IPS DF 6.9 (cell line): ENCODE measurements around the gene CDH23.

ENCODE experiments used
- DNase-seq: peaks from one replicate; pipeline ENCODE4 v3.0.0-alpha.2; 2013; ENCODE audit warnings: low read depth, low spot score
- H3K27ac ChIP-seq: one replicate; pipeline ENCODE4 v1.5.1; 2013; ENCODE audit warnings: low read length, control low read depth
- H3K27me3 ChIP-seq: 2 replicates; pipeline ENCODE4 v1.6.1; 2013; ENCODE audit warnings: mild to moderate bottlenecking, low read length; ENCODE audit not compliant: control insufficient read depth, insufficient read depth
- H3K36me3 ChIP-seq: 2 replicates; pipeline ENCODE4 v1.6.1; 2013; ENCODE audit warnings: low read length; ENCODE audit not compliant: control insufficient read depth, insufficient read depth
- H3K4me1 ChIP-seq: 2 replicates; pipeline ENCODE4 v1.6.1; 2013; ENCODE audit warnings: low read length; ENCODE audit not compliant: control insufficient read depth, insufficient read depth
- H3K4me3 ChIP-seq: 2 replicates; pipeline ENCODE4 v1.5.1; 2013; ENCODE audit warnings: mild to moderate bottlenecking, low read length
- H3K9me3 ChIP-seq: 2 replicates; pipeline ENCODE4 v1.6.1; 2013; ENCODE audit warnings: low read length, inconsistent platforms; ENCODE audit not compliant: control insufficient read depth, insufficient read depth
- WGBS: extraction: QIAGEN DNeasy Blood & Tissue Kit; methylation state at CpG from one replicate; pipeline ENCODE4 v1.1.7; 2013; ENCODE audit warnings: mixed read lengths, missing lambda C conversion rate; ENCODE audit not compliant: insufficient read length, insufficient coverage; 5-methylcytosine and 5-hydroxymethylcytosine counted together

CDH23 gene

GRCh38 chr10:71705582-71705981, 308.9 kb downstream of the CDH23 start:
- no peaks in the 10 kb centered on the region for H3K36me3 ChIP-seq
- no peaks in the 10 kb centered on the region for H3K27me3 ChIP-seq
- DNase-seq, result no peak
- no peaks in the 10 kb centered on the region for H3K9me3 ChIP-seq
- WGBS, result no CpG with 5 or more reads among the region's 2 CpGs
- no peak overlapping the region for H3K4me3 ChIP-seq
- no peaks in the 10 kb centered on the region for H3K4me1 ChIP-seq
- H3K27ac ChIP-seq, result no peak overlapping the region

- WGBS, result no CpG with 5 or more reads among the region's 35 CpGs
- H3K36me3 ChIP-seq, result no peaks in the 10 kb centered on the region
- DNase-seq, result no peak
- H3K9me3 ChIP-seq, result no peaks in the 10 kb centered on the region
- H3K4me1 ChIP-seq, result no peaks in the 10 kb centered on the region
- H3K4me3 ChIP-seq, result no peak overlapping the region
- no peak overlapping the region for H3K27ac ChIP-seq
- H3K27me3 ChIP-seq, result no peaks in the 10 kb centered on the region
Observed at GRCh38 chr10:71706216-71707121, 309.7 kb downstream of the CDH23 start.

GRCh38 chr10:71707240-71707789, 310.6 kb downstream of the CDH23 start:
- no peaks in the 10 kb centered on the region for H3K36me3 ChIP-seq
- H3K4me3 ChIP-seq, result no peak overlapping the region
- no peak for DNase-seq
- H3K27me3 ChIP-seq, result no peaks in the 10 kb centered on the region
- H3K27ac ChIP-seq, result no peak overlapping the region
- no peaks in the 10 kb centered on the region for H3K9me3 ChIP-seq
- H3K4me1 ChIP-seq, result no peaks in the 10 kb centered on the region
- WGBS, result no CpG with 5 or more reads among the region's 5 CpGs

GRCh38 chr10:71708301-71708703, 311.6 kb downstream of the CDH23 start:
- DNase-seq, result peak; percentile 67
- no peaks in the 10 kb centered on the region for H3K36me3 ChIP-seq
- no peak overlapping the region for H3K4me3 ChIP-seq
- no peak overlapping the region for H3K27ac ChIP-seq
- no peaks in the 10 kb centered on the region for H3K9me3 ChIP-seq
- H3K4me1 ChIP-seq, result 0 out of 2 replicates have a peak, but pooled peaks cover under 1% of the 10 kb centered on the region
- WGBS, result no CpG with 5 or more reads among the region's 10 CpGs
- H3K27me3 ChIP-seq, result no peaks in the 10 kb centered on the region

GRCh38 chr10:71708897-71709882, 312.5 kb downstream of the CDH23 start:
- Histone ChIP-seq H3K27ac (no peak overlapping the region), H3K36me3 (no peaks in the 10 kb centered on the region), H3K27me3 (no peaks in the 10 kb centered on the region), H3K4me1 (0 out of 2 replicates have a peak, but pooled peaks cover 2% of the 10 kb centered on the region), H3K4me3 (no peak overlapping the region), H3K9me3 (no peaks in the 10 kb centered on the region)
- no peak for DNase-seq
- no CpG with 5 or more reads among the region's 28 CpGs for WGBS

- no peaks in the 10 kb centered on the region for H3K36me3 ChIP-seq
- no CpG with 5 or more reads among the region's 2 CpGs for WGBS
Observed at GRCh38 chr10:71710519-71710918, 313.8 kb downstream of the CDH23 start.

GRCh38 chr10:71711052-71711623, 314.4 kb downstream of the CDH23 start:
- WGBS, result no CpG with 5 or more reads among the region's 6 CpGs
- no peak for DNase-seq
- H3K4me1 ChIP-seq, result 0 out of 2 replicates have a peak, but pooled peaks cover 2% of the 10 kb centered on the region
- no peak overlapping the region for H3K27ac ChIP-seq
- no peak overlapping the region for H3K4me3 ChIP-seq
- no peaks in the 10 kb centered on the region for H3K27me3 ChIP-seq
- H3K36me3 ChIP-seq, result no peaks in the 10 kb centered on the region
- no peaks in the 10 kb centered on the region for H3K9me3 ChIP-seq

More at GRCh38 chr10:71710519-71710918, 313.8 kb downstream of the CDH23 start:
- no peak for DNase-seq
- Histone ChIP-seq H3K9me3 (no peaks in the 10 kb centered on the region), H3K27me3 (no peaks in the 10 kb centered on the region), H3K4me1 (0 out of 2 replicates have a peak, but pooled peaks cover 2% of the 10 kb centered on the region), H3K4me3 (no peak overlapping the region), H3K27ac (no peak overlapping the region)

- H3K27ac ChIP-seq, result no peak overlapping the region
- no peaks in the 10 kb centered on the region for H3K36me3 ChIP-seq
- no peaks in the 10 kb centered on the region for H3K27me3 ChIP-seq
- H3K4me3 ChIP-seq, result no peak overlapping the region
- WGBS, result no CpG with 5 or more reads among the region's 2 CpGs
- no peak for DNase-seq
- 0 out of 2 replicates have a peak, but pooled peaks cover 2% of the 10 kb centered on the region for H3K4me1 ChIP-seq
- no peaks in the 10 kb centered on the region for H3K9me3 ChIP-seq
Observed at GRCh38 chr10:71712170-71712569, 315.4 kb downstream of the CDH23 start.

GRCh38 chr10:71712572-71713134, 315.9 kb downstream of the CDH23 start:
- Histone ChIP-seq H3K4me3 (no peak overlapping the region), H3K9me3 (no peaks in the 10 kb centered on the region), H3K4me1 (0 out of 2 replicates have a peak, but pooled peaks cover 2% of the 10 kb centered on the region), H3K27ac (no peak overlapping the region), H3K27me3 (no peaks in the 10 kb centered on the region), H3K36me3 (no peaks in the 10 kb centered on the region)
- no peak for DNase-seq
- no CpG with 5 or more reads among the region's 17 CpGs for WGBS
